Activated naive CD8-positive, alpha-beta T cell (primary cell): ENCODE data around the gene KCND2.

ENCODE experiments used
- H3K27ac Mint-ChIP-seq: one replicate; pipeline ENCODE4 v1.8.0; 2021; ENCODE audit warnings: mixed read lengths
- H3K27me3 Mint-ChIP-seq: one replicate; pipeline ENCODE4 v1.8.0; 2021; ENCODE audit warnings: mixed read lengths
- H3K36me3 Mint-ChIP-seq: one replicate; pipeline ENCODE4 v1.8.0; 2021; ENCODE audit warnings: mixed read lengths
- H3K4me1 Mint-ChIP-seq: one replicate; pipeline ENCODE4 v1.8.0; 2021; ENCODE audit warnings: low read depth, mixed read lengths
- H3K4me3 Mint-ChIP-seq: one replicate; pipeline ENCODE4 v1.8.0; 2021; ENCODE audit warnings: mild to moderate bottlenecking, mixed read lengths
- H3K9me3 Mint-ChIP-seq: one replicate; pipeline ENCODE4 v1.8.0; 2021; ENCODE audit warnings: low read depth, mixed read lengths

The KCND2 gene

GRCh38 chr7:120353171-120353570, 80.2 kb downstream of the KCND2 start:
- Mint-ChIP-seq H3K4me3 (no peak overlapping the region), H3K27me3 (no peaks in the 10 kb centered on the region), H3K4me1 (no peaks in the 10 kb centered on the region), H3K36me3 (no peaks in the 10 kb centered on the region), H3K9me3 (no peaks in the 10 kb centered on the region), H3K27ac (no peak overlapping the region)

GRCh38 chr7:120360918-120361317, 87.9 kb downstream of the KCND2 start:
- Mint-ChIP-seq H3K27me3 (no peaks in the 10 kb centered on the region), H3K9me3 (peaks cover 5% of the 10 kb centered on the region), H3K27ac (no peak overlapping the region), H3K36me3 (no peaks in the 10 kb centered on the region), H3K4me3 (no peak overlapping the region), H3K4me1 (no peaks in the 10 kb centered on the region)

- Mint-ChIP-seq H3K4me1 (no peaks in the 10 kb centered on the region), H3K9me3 (peaks cover 9% of the 10 kb centered on the region), H3K36me3 (no peaks in the 10 kb centered on the region), H3K4me3 (no peak overlapping the region), H3K27ac (no peak overlapping the region), H3K27me3 (no peaks in the 10 kb centered on the region)
Observed at GRCh38 chr7:120363414-120363813, 90.4 kb downstream of the KCND2 start.

DNA sequence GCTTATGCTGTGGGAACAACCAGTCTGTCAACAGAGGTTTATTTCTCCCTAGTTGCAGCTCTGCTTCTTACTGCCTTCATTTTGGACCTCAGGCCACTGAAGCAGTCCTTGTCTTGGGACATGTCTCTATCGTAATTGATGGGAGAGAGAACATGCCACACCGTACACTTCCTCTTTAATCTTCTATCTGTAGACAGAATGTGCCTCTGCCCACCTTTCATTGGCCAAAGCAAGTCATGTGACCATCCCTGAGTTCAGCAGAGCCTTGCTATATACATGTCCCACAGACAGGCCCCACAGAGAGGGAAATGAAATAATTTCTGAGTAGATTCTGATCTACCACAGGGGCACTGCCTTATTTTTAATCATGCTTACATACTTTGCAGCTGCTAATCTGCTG, 98.0 kb downstream of the KCND2 start:
- Mint-ChIP-seq H3K27me3 (no peaks in the 10 kb centered on the region), H3K4me1 (no peaks in the 10 kb centered on the region), H3K9me3 (peaks cover 5% of the 10 kb centered on the region), H3K27ac (no peak overlapping the region), H3K36me3 (no peaks in the 10 kb centered on the region), H3K4me3 (no peak overlapping the region)

DNA sequence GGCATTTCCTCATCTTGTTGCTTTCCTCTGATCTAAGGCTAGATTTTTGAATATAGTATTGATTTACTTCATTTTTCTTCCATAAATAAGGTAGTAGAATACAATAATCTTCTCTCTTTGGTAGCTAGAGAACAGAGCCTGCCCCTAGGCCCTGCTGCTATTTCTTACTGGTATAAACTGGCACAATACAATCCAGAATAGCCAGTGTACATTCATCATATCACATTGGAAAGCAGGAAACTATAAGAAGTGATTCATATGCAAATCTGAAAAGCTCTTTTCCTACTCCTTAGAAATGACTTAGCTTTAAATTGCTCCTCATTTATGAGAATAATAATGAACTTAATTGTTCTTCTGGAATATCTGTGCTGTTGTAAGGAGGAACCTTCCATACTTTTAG, 100.2 kb downstream of the KCND2 start:
- Mint-ChIP-seq H3K27me3 (no peaks in the 10 kb centered on the region), H3K36me3 (no peaks in the 10 kb centered on the region), H3K9me3 (no peaks in the 10 kb centered on the region)

GRCh38 chr7:120394595-120394994, 121.6 kb downstream of the KCND2 start:
- no peaks in the 10 kb centered on the region for H3K36me3 Mint-ChIP-seq
- H3K27ac Mint-ChIP-seq, result no peak overlapping the region
- peaks cover 7% of the 10 kb centered on the region for H3K9me3 Mint-ChIP-seq
- no peaks in the 10 kb centered on the region for H3K27me3 Mint-ChIP-seq
- H3K4me3 Mint-ChIP-seq, result no peak overlapping the region
- H3K4me1 Mint-ChIP-seq, result no peaks in the 10 kb centered on the region

More for the DNA sequence above, 100.2 kb downstream of the KCND2 start:
- Mint-ChIP-seq H3K27ac (no peak overlapping the region), H3K4me3 (no peak overlapping the region), H3K4me1 (no peaks in the 10 kb centered on the region)

GRCh38 chr7:120395526-120396019, 122.6 kb downstream of the KCND2 start:
- peaks cover 7% of the 10 kb centered on the region for H3K9me3 Mint-ChIP-seq
- no peak overlapping the region for H3K4me3 Mint-ChIP-seq
- no peaks in the 10 kb centered on the region for H3K4me1 Mint-ChIP-seq
- H3K27me3 Mint-ChIP-seq, result no peaks in the 10 kb centered on the region
- no peak overlapping the region for H3K27ac Mint-ChIP-seq
- H3K36me3 Mint-ChIP-seq, result no peaks in the 10 kb centered on the region

DNA sequence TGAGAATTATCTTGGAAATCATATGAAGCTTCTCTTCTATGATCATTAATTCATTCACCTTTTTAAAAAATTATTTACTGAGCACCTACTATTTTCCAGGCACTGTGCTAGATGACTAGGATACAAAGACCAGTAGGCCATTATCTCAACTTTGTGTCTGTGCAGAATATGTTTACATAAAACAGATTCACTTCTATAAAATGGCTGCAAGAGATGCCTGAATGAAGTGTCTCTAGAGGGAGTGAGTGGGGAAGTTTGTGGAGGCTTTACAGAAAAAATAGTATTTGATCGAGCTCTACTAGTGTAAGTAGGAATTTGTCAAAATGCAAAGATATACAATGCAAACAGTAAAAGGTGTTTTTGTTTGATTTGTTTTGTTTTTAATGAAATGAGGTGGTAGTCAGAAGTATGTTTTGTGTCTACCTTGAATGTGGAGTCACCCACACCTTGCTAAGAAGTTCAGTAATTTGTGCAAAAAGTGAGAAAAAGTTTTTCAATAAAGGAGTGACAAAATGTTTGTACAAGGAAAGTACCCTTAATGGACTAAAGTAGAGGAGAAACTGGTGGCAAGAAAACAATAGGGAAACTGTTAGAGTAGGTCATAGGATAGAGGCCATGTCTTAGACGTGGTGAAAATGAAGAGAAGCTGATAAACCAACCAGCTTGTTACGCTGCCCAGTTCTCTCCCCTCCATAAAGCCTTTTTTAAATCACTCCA, 125.5 kb downstream of the KCND2 start:
- Mint-ChIP-seq H3K4me1 (no peaks in the 10 kb centered on the region), H3K27me3 (no peaks in the 10 kb centered on the region)

GRCh38 chr7:120400806-120401455, 128.0 kb downstream of the KCND2 start:
- Mint-ChIP-seq H3K27ac (no peak overlapping the region), H3K4me1 (no peaks in the 10 kb centered on the region), H3K27me3 (no peaks in the 10 kb centered on the region), H3K4me3 (no peak overlapping the region), H3K36me3 (no peaks in the 10 kb centered on the region), H3K9me3 (peaks cover 5% of the 10 kb centered on the region)

More for the DNA sequence above, 125.5 kb downstream of the KCND2 start:
- H3K27ac Mint-ChIP-seq, result no peak overlapping the region
- H3K9me3 Mint-ChIP-seq, result peaks cover 7% of the 10 kb centered on the region
- no peaks in the 10 kb centered on the region for H3K36me3 Mint-ChIP-seq
- H3K4me3 Mint-ChIP-seq, result no peak overlapping the region

DNA sequence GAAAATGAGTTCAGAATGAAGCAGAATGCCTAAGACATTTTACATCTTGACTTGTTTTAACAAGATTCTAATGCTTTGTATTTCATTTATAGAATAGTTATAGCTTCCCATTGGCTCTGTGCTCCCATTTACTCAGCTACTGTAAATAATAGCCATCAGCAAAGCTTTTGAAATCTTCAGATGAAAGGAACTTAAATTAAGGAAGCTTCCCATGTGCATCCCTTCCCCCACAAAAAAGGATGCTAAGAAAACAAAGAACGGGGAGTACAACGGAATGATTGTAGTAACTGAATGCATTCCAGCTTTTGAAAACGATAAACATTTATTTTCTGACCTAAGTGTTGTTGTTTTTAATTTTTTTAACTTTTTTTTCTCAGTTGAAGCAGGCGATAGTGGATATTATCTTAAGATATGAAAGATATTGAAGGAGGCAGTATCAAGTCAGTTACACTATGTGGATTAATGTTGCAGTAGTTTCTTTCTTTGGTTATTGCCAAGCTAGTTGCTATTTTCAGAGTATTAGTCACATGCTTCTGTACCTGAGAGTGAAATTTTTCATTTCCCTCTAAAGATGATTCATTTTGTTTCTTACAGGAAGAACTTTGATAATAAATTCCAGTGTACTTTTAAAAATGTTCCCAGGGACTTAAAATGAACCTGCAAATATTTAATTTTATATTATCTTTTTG, 129.2 kb downstream of the KCND2 start:
- H3K36me3 Mint-ChIP-seq, result no peaks in the 10 kb centered on the region
- H3K4me1 Mint-ChIP-seq, result no peaks in the 10 kb centered on the region
- H3K4me3 Mint-ChIP-seq, result no peak overlapping the region
- H3K27ac Mint-ChIP-seq, result no peak overlapping the region
- peaks cover 8% of the 10 kb centered on the region for H3K9me3 Mint-ChIP-seq
- H3K27me3 Mint-ChIP-seq, result no peaks in the 10 kb centered on the region

- Mint-ChIP-seq H3K4me1 (no peaks in the 10 kb centered on the region), H3K9me3 (peaks cover 8% of the 10 kb centered on the region), H3K4me3 (no peak overlapping the region), H3K27me3 (no peaks in the 10 kb centered on the region), H3K36me3 (no peaks in the 10 kb centered on the region), H3K27ac (no peak overlapping the region)
Observed at GRCh38 chr7:120402801-120403200, 129.8 kb downstream of the KCND2 start.

DNA sequence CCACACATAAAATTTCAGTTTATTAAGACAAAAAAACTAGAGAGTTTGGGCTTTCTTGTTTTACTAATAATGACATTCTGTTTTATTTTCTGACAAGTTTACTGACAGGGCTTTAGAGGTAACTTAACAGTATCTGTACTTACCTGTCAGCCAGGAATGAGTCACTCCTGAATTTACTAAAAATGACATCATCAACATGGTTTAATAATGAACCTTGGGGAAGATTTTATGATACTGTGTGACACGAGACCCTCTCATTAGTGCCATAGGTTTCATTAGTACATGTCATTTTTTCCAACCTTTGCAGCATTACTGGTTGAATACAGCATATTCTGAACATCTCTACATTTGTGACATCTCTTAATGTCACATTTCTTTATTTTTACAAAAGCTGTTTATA, 131.1 kb downstream of the KCND2 start:
- no peak overlapping the region for H3K4me3 Mint-ChIP-seq
- H3K27me3 Mint-ChIP-seq, result no peaks in the 10 kb centered on the region
- H3K27ac Mint-ChIP-seq, result no peak overlapping the region
- H3K4me1 Mint-ChIP-seq, result no peaks in the 10 kb centered on the region
- peaks cover 3% of the 10 kb centered on the region for H3K9me3 Mint-ChIP-seq
- H3K36me3 Mint-ChIP-seq, result no peaks in the 10 kb centered on the region

DNA sequence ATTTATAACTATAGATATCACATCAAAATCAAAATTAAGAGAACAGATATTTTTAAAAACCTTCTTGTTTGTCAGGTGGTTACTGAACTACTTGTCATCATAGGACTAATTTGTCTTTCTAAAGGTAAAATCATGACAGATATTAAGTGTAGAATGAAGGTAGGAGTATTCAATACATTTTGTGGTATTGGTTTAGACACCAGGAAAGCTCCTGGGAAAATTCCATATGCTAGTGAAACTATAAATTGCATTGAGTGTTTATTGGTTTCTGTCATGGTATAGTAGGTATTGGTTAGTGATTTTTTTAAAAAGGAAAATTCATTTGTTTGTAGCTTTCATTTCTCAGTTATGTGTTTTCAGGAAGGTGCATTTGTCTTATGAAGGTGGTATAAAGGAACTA, 132.7 kb downstream of the KCND2 start:
- H3K4me1 Mint-ChIP-seq, result no peaks in the 10 kb centered on the region
- H3K27me3 Mint-ChIP-seq, result no peaks in the 10 kb centered on the region
- H3K4me3 Mint-ChIP-seq, result no peak overlapping the region
- no peak overlapping the region for H3K27ac Mint-ChIP-seq
- H3K9me3 Mint-ChIP-seq, result peaks cover 3% of the 10 kb centered on the region
- H3K36me3 Mint-ChIP-seq, result no peaks in the 10 kb centered on the region

- H3K27ac Mint-ChIP-seq, result no peak overlapping the region
Observed at GRCh38 chr7:120407010-120407409, 134.0 kb downstream of the KCND2 start.

More at GRCh38 chr7:120407010-120407409, 134.0 kb downstream of the KCND2 start:
- Mint-ChIP-seq H3K4me3 (no peak overlapping the region), H3K27me3 (no peaks in the 10 kb centered on the region), H3K4me1 (no peaks in the 10 kb centered on the region), H3K36me3 (no peaks in the 10 kb centered on the region), H3K9me3 (peaks cover 3% of the 10 kb centered on the region)
